NCI-H748 (cell line): ENCODE measurements around the gene CSKMT.

ENCODE experiments used
- DNase-seq: peaks from one replicate; lab custom pipeline; 2025; ENCODE audit not compliant: unreplicated experiment; lab: John Stamatoyannopoulos, UW

The CSKMT gene

GRCh38 chr11:62715150-62716130 is 50.3 kb downstream of the CSKMT start:
- no peak for DNase-seq

- DNase-seq, result no peak
Measured at GRCh38 chr11:62716206-62716605, 51.1 kb downstream of the CSKMT start.

DNA sequence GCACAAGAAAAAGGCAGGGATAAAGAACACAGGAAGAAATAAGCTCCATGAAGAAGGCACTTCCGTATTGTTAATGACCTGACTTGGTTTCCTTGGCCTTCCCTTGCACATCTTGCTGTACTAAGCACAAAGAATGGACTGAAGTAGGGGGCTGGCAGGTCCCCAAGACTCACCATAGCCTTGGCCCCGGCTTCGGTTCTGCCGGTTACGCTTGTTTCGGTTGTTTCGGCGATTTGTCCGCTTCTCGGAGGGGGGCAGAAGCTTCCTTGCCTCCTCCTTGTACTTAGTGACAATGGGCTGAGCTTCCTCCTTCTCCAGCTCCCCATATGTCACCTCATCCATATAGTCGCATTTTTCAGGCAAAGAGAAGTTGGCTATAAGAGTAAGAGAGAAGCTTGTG is 51.7 kb downstream of the CSKMT start:
- no peak for DNase-seq
